ENCODE results near the gene KCNAB1. TPM values are rescaled to one million over a fixed set of nuclear protein-coding genes. Genes with fewer than 3 reads are reported as not detected.

KCNAB1 gene
- total and polyA plus RNA-seq, 12 donors: 1.4 to 5.0 (median 2.5) TPM

- peaks cover 6 to 42% (median 26%) of the 10 kb centered on the region in 9 donors for H3K4me1 ChIP-seq
- peak in 6 of 8 donors; percentile 6 to 34 (median 20) for ATAC-seq
Observed at GRCh38 chr3:156148345-156148945, 28.1 kb downstream of the KCNAB1 start.

GRCh38 chr3:156148946-156149381, 28.6 kb downstream of the KCNAB1 start:
- Histone ChIP-seq H3K9me3 (no peaks in the 10 kb centered on the region), H3K27me3 (peaks cover 0 to 3% (median 0%) of the 10 kb centered on the region in 7 donors), H3K27ac (peak overlapping the region in 9 of 10 donors; percentile 21 to 73 (median 57)), H3K4me3 (peak overlapping the region in 2 of 10 donors; percentile 5 to 7), H3K36me3 (no peaks in the 10 kb centered on the region), H3K4me1 (peaks cover 6 to 42% (median 26%) of the 10 kb centered on the region in 9 donors)
- 16 to 23% methylated on average over 8 of the region's 8 CpGs for WGBS, 2 donors
- ATAC-seq (peak; percentile 48 to 71 (median 60)), DNase-seq (peak in 1 of 2 donors; percentile 34)
- no peak for TF ChIP-seq CTCF (IDR thresholded peaks at IDR 0.05)
- intact Hi-C loops (cut with DNase I): loop anchor here in 5 of 10 donors (2.0 to 10.0 kb wide), 5 partner anchors 104 to 936 kb away; no protein-coding TSS in a partner anchor

More at GRCh38 chr3:156148345-156148945, 28.1 kb downstream of the KCNAB1 start:
- Histone ChIP-seq H3K4me3 (peak overlapping the region in 2 of 10 donors; percentile 5 to 7), H3K27me3 (peaks cover 0 to 3% (median 0%) of the 10 kb centered on the region in 7 donors), H3K9me3 (no peaks in the 10 kb centered on the region), H3K36me3 (no peaks in the 10 kb centered on the region), H3K27ac (peak overlapping the region in 7 of 10 donors; percentile 21 to 73 (median 58))
- DNase-seq: no peak
- intact Hi-C loops (cut with DNase I): loop anchor here in 5 of 10 donors (2.0 to 10.0 kb wide), 5 partner anchors 104 to 936 kb away; no protein-coding TSS in a partner anchor
- TF ChIP-seq CTCF (IDR thresholded peaks at IDR 0.05): no peak

- intact Hi-C loops (cut with DNase I): loop anchor here (1.0 to 10.0 kb wide), 25 partner anchors 103 to 987 kb away; partner anchors contain the start of gene TIPARP (in 4 of the 10)
- Histone ChIP-seq H3K36me3 (no peaks in the 10 kb centered on the region), H3K27ac (peak overlapping the region; percentile 21 to 73 (median 54)), H3K4me3 (no peak overlapping the region), H3K4me1 (peaks cover 6 to 42% (median 26%) of the 10 kb centered on the region in 9 donors), H3K27me3 (no peaks in the 10 kb centered on the region), H3K9me3 (no peaks in the 10 kb centered on the region)
- WGBS, 2 donors: 60 to 71% methylated on average over 3 of the region's 3 CpGs
- ATAC-seq: no peak
- no peak for DNase-seq
- no peak for TF ChIP-seq CTCF (IDR thresholded peaks at IDR 0.05)
Observed at GRCh38 chr3:156149876-156150275, 29.5 kb downstream of the KCNAB1 start.

GRCh38 chr3:156150434-156151066, 30.2 kb downstream of the KCNAB1 start:
- Histone ChIP-seq H3K4me3 (no peak overlapping the region), H3K4me1 (peaks cover 6 to 42% (median 26%) of the 10 kb centered on the region in 9 donors), H3K36me3 (no peaks in the 10 kb centered on the region), H3K27ac (peak overlapping the region in 9 of 10 donors; percentile 21 to 73 (median 57)), H3K9me3 (peaks cover 0 to under 1% (median 0%) of the 10 kb centered on the region in 11 donors), H3K27me3 (no peaks in the 10 kb centered on the region)
- DNase-seq (peak in 1 of 2 donors; percentile 48), ATAC-seq (peak; percentile 60 to 82 (median 66))
- peak; percentile 84 to 96 (median 88) for TF ChIP-seq CTCF (IDR thresholded peaks at IDR 0.05)
- intact Hi-C loops (cut with DNase I): loop anchor here (1.0 to 10.0 kb wide), 23 partner anchors 103 to 987 kb away; partner anchors contain the start of gene TIPARP (in 4 of the 10)
- 18 to 19% methylated on average over 8 of the region's 8 CpGs for WGBS, 2 donors
